Thoracic aorta (tissue), 2 donors: ENCODE data around the gene PCDHGA1. TPM values are rescaled to one million over a fixed set of nuclear protein-coding genes. Genes with fewer than 3 reads are reported as not detected.
A peak's percentile ranks its signal among the peaks of the same experiment; 100 is the strongest.

Source experiments
- ATAC-seq: fragments of 150-250 bp; one replicate; pipeline ENCODE4 v1.8.0; 2017; ENCODE audit warnings: low read depth; ENCODE audit not compliant: insufficient number of reproducible peaks, low FRiP score
- DNase-seq: peaks from one replicate; pipeline ENCODE4 v3.0.0-alpha.2; 2020; ENCODE audit warnings: low spot score
- H3K27ac ChIP-seq, 2 donors: fragments of 200-600 bp; sonication (generic); 1 replicate in 1 of 2; 2 replicates in 1 of 2; pipeline ENCODE4 v1.5.1; 2016; ENCODE audit warnings: mild to moderate bottlenecking in 2 of 2, moderate library complexity in 2 of 2
- H3K27me3 ChIP-seq: fragments of 200-600 bp; sonication (generic); replicated peaks from 2 replicates; pipeline ENCODE4 v1.6.0; 2016; ENCODE audit warnings: mild to moderate bottlenecking; ENCODE audit not compliant: insufficient read depth
- H3K36me3 ChIP-seq: fragments of 200-600 bp; sonication (generic); one replicate; pipeline ENCODE4 v1.5.1; 2016
- H3K4me1 ChIP-seq, 2 donors: fragments of 200-600 bp; sonication (generic); 1 replicate in 1 of 2; 2 replicates in 1 of 2; pipeline versions ENCODE4 v1.5.1 to v1.6.0; 2016; ENCODE audit warnings: low read depth in 2 of 2, mild to moderate bottlenecking in 1 of 2; ENCODE audit not compliant: control insufficient read depth in 1 of 2
- H3K4me3 ChIP-seq: fragments of 200-600 bp; sonication (generic); 2 replicates; pipeline ENCODE4 v1.5.1; 2016; ENCODE audit warnings: mild to moderate bottlenecking
- H3K9me3 ChIP-seq: fragments of 200-600 bp; sonication (generic); 2 replicates; pipeline ENCODE4 v1.5.1; 2016
- total RNA-seq, 2 donors: library from RNA; depleted of rRNA; stranded (reverse); fragments of >200 nt; gene quantifications; one replicate each; pipeline versions ENCODE4 v1.1.0 to v1.2.3, GENCODE V29; 2016
- TF ChIP-seq, protein P1 (sequence below): fragments of 200-600 bp; sonication (generic); IDR thresholded peaks from one replicate; pipeline ENCODE4 v1.5.1; 2019; ENCODE audit warnings: antibody characterized with exemption

The PCDHGA1 gene
- total RNA-seq, 2 donors from 2014 or later = 0.41 to 2.8 TPM

DNA sequence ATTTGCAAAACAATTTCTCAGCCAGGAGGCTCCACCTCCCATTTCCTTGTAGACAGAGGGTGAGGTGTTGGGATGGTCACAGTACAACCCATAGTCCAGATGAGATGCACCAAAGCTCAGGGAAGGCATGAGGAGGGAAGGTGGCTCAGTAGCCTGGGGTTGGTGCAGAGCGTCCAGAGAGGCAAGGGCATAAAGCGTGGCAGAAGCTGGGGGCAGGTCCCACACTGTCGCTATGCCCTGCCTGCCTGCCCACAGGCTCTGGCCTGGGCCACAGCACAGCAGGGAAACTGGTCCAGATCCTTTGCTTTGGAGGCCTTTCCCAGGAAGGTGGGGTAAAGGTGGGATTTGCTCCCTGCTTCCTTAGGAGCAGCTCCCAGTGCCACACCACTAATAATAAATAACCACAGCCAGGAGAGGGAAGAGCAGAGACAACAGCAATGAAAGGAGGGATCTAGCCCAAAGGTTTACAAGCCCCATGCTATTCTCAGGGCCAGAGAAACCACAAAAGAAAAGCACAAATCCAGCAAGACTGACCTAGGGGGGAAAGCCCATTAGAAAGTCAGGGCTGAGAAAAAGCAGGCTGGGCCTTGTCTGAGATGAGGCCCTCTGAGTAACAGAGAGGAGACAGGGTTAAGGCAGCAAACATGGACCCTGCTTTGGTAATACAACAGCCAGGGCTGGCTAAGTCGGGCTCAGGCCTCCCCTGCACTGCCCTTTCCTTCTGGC is 185.8 kb downstream of the PCDHGA1 start:
- peaks cover 36 to 60% of the 10 kb centered on the region in 2 donors for H3K4me1 ChIP-seq
- TF ChIP-seq, protein P1, sequence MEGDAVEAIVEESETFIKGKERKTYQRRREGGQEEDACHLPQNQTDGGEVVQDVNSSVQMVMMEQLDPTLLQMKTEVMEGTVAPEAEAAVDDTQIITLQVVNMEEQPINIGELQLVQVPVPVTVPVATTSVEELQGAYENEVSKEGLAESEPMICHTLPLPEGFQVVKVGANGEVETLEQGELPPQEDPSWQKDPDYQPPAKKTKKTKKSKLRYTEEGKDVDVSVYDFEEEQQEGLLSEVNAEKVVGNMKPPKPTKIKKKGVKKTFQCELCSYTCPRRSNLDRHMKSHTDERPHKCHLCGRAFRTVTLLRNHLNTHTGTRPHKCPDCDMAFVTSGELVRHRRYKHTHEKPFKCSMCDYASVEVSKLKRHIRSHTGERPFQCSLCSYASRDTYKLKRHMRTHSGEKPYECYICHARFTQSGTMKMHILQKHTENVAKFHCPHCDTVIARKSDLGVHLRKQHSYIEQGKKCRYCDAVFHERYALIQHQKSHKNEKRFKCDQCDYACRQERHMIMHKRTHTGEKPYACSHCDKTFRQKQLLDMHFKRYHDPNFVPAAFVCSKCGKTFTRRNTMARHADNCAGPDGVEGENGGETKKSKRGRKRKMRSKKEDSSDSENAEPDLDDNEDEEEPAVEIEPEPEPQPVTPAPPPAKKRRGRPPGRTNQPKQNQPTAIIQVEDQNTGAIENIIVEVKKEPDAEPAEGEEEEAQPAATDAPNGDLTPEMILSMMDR = no peak
- peak overlapping the region; percentile 94 to 98 for H3K27ac ChIP-seq
- H3K4me3 ChIP-seq = no peak overlapping the region
- peaks cover 4% of the 10 kb centered on the region for H3K36me3 ChIP-seq
- H3K9me3 ChIP-seq = no peaks in the 10 kb centered on the region
- DNase-seq (no peak), ATAC-seq (no peak)
- H3K27me3 ChIP-seq = no peaks in the 10 kb centered on the region

DNA sequence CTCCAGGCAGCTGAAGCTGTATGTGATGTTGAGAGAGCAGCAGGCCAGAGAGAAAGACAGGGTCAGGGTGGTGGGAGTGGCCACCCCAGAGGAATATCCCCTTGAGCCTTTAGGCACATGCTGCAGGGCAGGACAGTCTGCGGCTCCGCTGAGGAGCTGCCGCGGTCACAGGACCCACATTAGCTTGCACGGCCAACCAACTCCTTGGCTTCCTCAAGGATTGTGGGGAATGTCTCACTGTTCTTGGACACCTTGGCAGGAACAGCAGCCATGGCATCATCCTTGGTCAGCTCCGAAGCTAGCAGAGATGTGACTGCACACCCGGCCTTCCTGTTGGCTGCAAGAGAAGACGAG is 186.3 kb downstream of the PCDHGA1 start:
- Histone ChIP-seq H3K4me1 (peaks cover 40 to 66% of the 10 kb centered on the region in 2 donors), H3K27me3 (no peaks in the 10 kb centered on the region), H3K9me3 (no peaks in the 10 kb centered on the region), H3K4me3 (no peak overlapping the region), H3K27ac (peak overlapping the region; percentile 94 to 98), H3K36me3 (no peaks in the 10 kb centered on the region)
- ATAC-seq (no peak), DNase-seq (no peak)
- TF ChIP-seq, protein P1 = no peak

DNA sequence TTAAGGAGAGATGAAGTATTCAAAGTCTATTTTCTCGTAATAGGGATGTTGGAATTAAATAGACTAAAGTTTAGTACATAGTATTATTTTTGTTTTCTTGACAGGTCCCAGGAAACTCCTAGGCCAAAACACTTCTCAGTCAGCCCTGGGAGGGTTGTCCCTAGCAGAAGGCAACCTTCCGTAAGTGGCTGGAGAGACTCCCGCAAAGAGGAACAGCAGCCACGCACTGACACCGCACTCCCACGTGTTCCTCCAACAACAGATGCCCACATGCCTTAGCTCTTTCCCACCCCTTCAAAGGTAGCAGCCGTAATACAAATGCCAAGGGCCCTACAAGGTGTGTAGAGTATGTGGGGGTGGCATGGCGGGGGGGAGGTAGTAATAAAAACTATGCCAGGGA is 187.0 kb downstream of the PCDHGA1 start:
- ATAC-seq (no peak), DNase-seq (no peak)
- Histone ChIP-seq H3K9me3 (no peaks in the 10 kb centered on the region), H3K4me1 (peaks cover 47 to 68% of the 10 kb centered on the region in 2 donors), H3K4me3 (no peak overlapping the region), H3K36me3 (no peaks in the 10 kb centered on the region), H3K27ac (peak overlapping the region; percentile 94 to 98), H3K27me3 (no peaks in the 10 kb centered on the region)
- TF ChIP-seq, protein P1 = no peak

DNA sequence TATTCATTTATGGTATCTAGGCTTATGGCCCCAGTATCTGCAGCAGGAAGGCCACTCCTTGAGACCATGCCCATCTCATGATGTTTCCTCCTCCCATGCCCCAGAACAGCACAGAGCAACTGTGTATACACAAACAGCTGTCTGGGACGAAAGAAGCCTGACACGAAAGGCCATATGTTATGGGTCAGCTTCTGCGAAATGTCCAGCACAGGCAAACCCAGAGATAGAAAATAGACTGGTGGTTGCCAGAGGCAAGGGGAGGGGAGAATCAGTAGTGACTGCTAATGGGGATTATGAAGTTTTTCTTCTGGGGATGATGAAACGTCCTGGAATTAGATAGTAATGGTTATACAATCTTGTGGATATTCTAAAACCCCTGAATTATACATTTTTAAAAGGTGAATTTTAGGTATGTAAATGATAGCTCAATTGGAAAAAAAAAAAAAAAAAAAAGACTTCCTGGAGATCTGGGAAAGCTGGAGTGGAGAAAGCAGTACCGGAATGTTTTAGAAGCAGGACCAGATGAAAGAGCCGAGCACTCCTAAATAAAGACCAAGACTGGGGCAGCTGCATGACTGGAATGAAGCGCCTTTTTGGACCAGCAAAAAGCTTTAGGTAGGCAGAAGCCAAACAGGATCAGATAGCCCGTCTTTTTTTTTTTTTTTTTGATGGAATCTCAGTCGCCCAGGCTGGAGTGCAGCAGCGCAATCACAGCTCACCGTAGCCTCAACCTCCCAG is 187.7 kb downstream of the PCDHGA1 start:
- peaks cover 44 to 72% of the 10 kb centered on the region in 2 donors for H3K4me1 ChIP-seq
- no peak overlapping the region for H3K4me3 ChIP-seq
- no peak for DNase-seq
- ATAC-seq = no peak
- TF ChIP-seq, protein P1 = no peak
- no peaks in the 10 kb centered on the region for H3K9me3 ChIP-seq
- H3K27me3 ChIP-seq = no peaks in the 10 kb centered on the region
- H3K27ac ChIP-seq = peak overlapping the region; percentile 94 to 98
- no peaks in the 10 kb centered on the region for H3K36me3 ChIP-seq

DNA sequence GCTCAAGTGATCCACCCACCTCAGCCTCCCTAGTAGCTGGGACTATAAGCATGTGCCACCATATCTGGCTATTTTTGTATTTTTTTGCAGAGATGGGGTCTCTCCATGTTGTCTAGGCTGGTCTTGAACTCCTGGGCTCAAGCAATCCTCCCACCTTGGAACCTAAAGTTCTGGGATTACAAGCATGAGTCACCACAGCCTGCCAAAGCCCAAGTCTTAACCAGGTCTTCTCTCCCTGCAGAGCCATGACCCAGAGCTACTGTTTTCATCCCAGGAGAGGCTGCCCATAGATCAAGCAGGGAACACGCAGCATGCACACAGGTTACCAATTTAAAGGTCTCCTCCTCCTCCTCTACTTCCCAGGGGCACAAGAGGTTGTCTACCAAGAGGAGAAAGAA is 188.3 kb downstream of the PCDHGA1 start:
- Histone ChIP-seq H3K36me3 (no peaks in the 10 kb centered on the region), H3K27me3 (no peaks in the 10 kb centered on the region), H3K4me3 (no peak overlapping the region), H3K9me3 (no peaks in the 10 kb centered on the region), H3K27ac (no peak overlapping the region), H3K4me1 (peaks cover 44 to 69% of the 10 kb centered on the region in 2 donors)
- ATAC-seq (no peak), DNase-seq (no peak)
- TF ChIP-seq, protein P1 = no peak
